ENCODE data around the gene MROH2B. TPM values are rescaled to one million over a fixed set of nuclear protein-coding genes. Genes with fewer than 3 reads are reported as not detected.
"Not testable (repeated sequence)": the region's sequence is repeated elsewhere in the genome, so short reads cannot be mapped to it uniquely, and the experiment has no call there.

Gene MROH2B
- total and polyA plus RNA-seq, 5 donors = not detected

- ATAC-seq = no peak
Measured at GRCh38 chr5:41087461-41087860, 16.3 kb upstream of the MROH2B start.

DNA sequence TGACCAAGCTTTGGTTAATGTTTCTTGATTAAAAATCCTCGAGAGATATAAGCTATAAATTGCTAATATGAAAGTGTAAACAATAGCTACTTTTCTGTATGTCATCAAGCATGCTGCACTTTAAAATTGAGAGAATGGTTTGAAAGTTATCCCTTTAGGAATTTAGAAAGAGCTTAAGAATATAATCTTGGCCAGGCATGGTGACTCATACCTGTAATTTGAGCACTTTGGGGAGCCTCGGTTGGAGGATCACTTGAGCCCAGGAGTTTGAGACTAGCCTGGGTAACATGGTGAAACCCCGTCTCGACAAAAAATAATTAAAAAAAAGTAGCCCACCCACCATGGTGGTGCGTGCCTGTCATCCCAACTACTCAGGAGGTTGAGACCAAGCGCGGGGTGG lies 12.2 kb upstream of the MROH2B start:
- intact Hi-C loops (cut with DNase I) = no loop called here

More at GRCh38 chr5:41087461-41087860, 16.3 kb upstream of the MROH2B start:
- intact Hi-C loops (cut with DNase I) = no loop called here
- Histone ChIP-seq H3K4me3 (ENCODE audit: low read length) (no peak overlapping the region), H3K27me3 (ENCODE audit: control insufficient read depth, insufficient read depth) (no peaks in the 10 kb centered on the region), H3K4me1 (ENCODE audit: control insufficient read depth, insufficient read depth, low read length) (no peaks in the 10 kb centered on the region), H3K27ac (ENCODE audit: low read length) (no peak overlapping the region), H3K9me3 (ENCODE audit: control insufficient read depth, low read length) (peaks cover 2% of the 10 kb centered on the region)
- 35% methylated on average over 2 of the region's 2 CpGs for WGBS
- DNase-seq = no peak

DNA sequence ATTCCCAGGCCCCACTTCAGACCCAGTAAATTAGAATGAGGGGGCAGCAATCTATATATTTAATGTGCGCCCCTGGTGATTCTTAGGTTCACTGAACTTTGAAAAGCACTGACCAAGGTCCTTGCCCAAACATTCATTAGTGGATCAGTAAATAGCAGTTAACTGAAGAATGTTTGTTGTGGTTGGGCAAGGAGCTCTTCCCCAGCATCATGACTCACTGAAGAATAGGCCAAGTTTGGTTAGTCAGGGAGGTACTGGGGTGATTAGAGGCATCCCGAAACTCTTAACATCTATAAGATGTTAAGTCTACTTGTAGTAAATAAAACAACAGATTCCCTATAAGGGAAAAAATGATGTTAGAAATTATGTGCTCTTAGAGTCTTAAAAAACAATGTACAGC lies 833 bp upstream of the MROH2B start:
- H3K4me3 ChIP-seq (ENCODE audit: low read length) = no peak overlapping the region
- 97% methylated on average over 2 of the region's 2 CpGs for WGBS

More for the DNA sequence above, 12.2 kb upstream of the MROH2B start:
- no peak for DNase-seq
- H3K27ac ChIP-seq (ENCODE audit: low read length) = no peak overlapping the region
- H3K4me3 ChIP-seq (ENCODE audit: low read length) = no peak overlapping the region
- H3K27me3 ChIP-seq (ENCODE audit: control insufficient read depth, insufficient read depth) = no peaks in the 10 kb centered on the region
- no peaks in the 10 kb centered on the region for H3K9me3 ChIP-seq (ENCODE audit: control insufficient read depth, low read length)
- 84% methylated on average over 7 of the region's 7 CpGs for WGBS
- no peaks in the 10 kb centered on the region for H3K4me1 ChIP-seq (ENCODE audit: control insufficient read depth, insufficient read depth, low read length)
- no peak for ATAC-seq

DNA sequence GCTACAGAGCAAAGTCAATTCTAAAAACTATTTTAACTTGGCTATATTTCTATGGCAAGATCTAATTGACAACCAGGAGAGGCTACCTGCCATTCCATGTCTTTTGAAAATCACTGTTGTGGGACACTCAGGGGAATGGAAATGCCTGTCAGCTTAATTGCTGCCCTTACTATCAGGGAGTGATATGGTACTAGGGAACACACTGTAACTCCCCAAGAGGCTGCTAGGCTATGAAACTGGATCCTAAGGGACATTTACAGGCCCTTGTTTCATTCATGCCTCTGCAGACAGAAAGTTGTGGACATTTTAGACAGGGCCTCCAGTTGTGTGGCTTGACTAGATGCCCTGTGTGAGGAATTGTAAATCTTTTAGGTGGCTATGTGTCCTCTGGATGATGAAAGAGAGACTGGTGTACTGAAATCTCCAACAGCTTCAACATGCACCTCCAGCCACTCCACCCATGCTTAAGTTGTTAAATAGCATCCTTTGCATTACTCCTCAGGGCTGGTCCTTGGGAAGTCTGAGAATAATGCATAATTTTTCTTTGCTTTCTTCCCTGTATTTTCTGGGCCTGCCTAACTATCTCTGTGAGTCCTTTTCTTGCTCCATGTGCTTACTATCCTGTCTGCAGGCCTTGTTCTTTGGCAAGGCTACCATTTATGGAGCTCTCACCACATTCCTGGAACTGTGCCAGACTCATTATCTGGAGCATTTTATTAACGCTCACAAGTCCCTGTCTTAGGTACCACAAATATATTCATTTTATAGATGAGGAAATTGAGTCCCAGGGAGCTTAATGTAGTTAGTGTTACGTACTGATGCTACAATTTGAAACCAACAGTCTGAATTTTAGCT lies 3.2 kb downstream of the MROH2B start:
- no peaks in the 10 kb centered on the region for H3K9me3 ChIP-seq (ENCODE audit: control insufficient read depth, low read length)
- peak overlapping the region; percentile 45 for H3K27ac ChIP-seq (ENCODE audit: low read length)
- H3K4me3 ChIP-seq (ENCODE audit: low read length) = no peak overlapping the region
- intact Hi-C loops (cut with DNase I) = no loop called here
- H3K27me3 ChIP-seq (ENCODE audit: control insufficient read depth, insufficient read depth) = no peaks in the 10 kb centered on the region
- DNase-seq (no peak), ATAC-seq (peak in 1 of 2 donors; percentile 68)
- H3K4me1 ChIP-seq (ENCODE audit: control insufficient read depth, insufficient read depth, low read length) = peaks cover 2% of the 10 kb centered on the region
- WGBS = 63% methylated on average over 2 of the region's 2 CpGs

More for the DNA sequence above, 833 bp upstream of the MROH2B start:
- no peak for DNase-seq
- no peak for ATAC-seq
- Histone ChIP-seq H3K27me3 (ENCODE audit: control insufficient read depth, insufficient read depth) (no peaks in the 10 kb centered on the region), H3K9me3 (ENCODE audit: control insufficient read depth, low read length) (no peaks in the 10 kb centered on the region), H3K27ac (ENCODE audit: low read length) (no peak overlapping the region), H3K4me1 (ENCODE audit: control insufficient read depth, insufficient read depth, low read length) (peaks cover 2% of the 10 kb centered on the region)
- intact Hi-C loops (cut with DNase I) = no loop called here

DNA sequence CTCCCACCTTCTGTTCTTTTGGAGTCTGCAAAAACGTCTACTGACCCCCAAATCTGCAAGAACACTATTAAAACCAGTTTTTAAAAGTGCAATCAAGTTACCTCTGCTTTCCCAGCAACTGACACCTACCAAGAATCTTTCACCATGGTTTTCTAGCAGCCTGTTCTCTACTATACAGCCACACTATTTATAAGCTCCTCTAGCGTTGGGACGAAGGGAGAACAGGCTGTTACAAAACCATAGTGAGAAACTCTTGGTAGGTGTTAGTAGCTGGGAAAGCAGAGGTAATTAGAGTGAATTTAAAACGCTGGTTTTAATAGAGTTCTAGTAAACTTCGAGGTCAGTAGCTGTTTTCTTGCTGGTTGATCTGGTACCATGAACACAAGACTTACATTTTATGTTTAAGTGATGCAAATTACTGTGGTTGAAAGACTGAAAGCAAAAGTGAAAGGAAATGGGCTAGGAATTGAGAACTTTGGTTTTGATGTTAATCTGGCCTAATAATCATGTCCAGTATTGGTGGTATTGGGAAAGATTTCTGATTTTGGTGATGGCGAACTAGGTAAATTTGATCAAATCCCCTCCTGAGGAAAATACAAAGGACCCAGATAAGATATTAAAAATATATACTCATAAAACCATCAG lies 5.3 kb downstream of the MROH2B start:
- H3K4me3 ChIP-seq (ENCODE audit: low read length) = no peak overlapping the region
- no peaks in the 10 kb centered on the region for H3K9me3 ChIP-seq (ENCODE audit: control insufficient read depth, low read length)
- peaks cover 2% of the 10 kb centered on the region for H3K4me1 ChIP-seq (ENCODE audit: control insufficient read depth, insufficient read depth, low read length)
- H3K27me3 ChIP-seq (ENCODE audit: control insufficient read depth, insufficient read depth) = no peaks in the 10 kb centered on the region
- DNase-seq (no peak), ATAC-seq (no peak)
- WGBS = 63% methylated on average over 6 of the region's 6 CpGs
- intact Hi-C loops (cut with DNase I) = no loop called here
- H3K27ac ChIP-seq (ENCODE audit: low read length) = no peak overlapping the region

DNA sequence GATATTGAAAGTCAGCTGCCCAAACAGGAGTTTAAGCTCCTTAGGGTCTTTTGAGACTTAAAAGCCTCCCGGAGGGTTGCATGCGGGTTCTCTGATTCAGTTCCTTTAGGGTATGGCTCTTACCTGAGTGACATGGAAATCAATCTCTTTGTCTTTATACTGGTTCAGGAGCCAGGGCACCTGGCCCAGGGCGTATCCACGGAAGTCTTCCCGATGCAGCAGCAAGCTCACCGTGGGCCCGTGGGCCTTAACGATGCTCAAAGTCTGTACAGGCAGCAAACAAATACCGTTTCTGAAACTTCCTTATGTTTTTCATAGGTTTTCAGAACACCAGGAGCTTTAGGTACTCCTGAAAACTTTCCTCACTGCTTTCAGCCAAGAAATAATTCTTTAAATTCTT lies 13.2 kb downstream of the MROH2B start:
- Histone ChIP-seq H3K27me3 (ENCODE audit: control insufficient read depth, insufficient read depth) (no peaks in the 10 kb centered on the region), H3K27ac (ENCODE audit: low read length) (no peak overlapping the region), H3K4me1 (ENCODE audit: control insufficient read depth, insufficient read depth, low read length) (no peaks in the 10 kb centered on the region), H3K9me3 (ENCODE audit: control insufficient read depth, low read length) (peaks cover 2% of the 10 kb centered on the region), H3K4me3 (ENCODE audit: low read length) (no peak overlapping the region)
- ATAC-seq = no peak
- 97% methylated on average over 9 of the region's 9 CpGs for WGBS
- peak in 1 of 3 donors; percentile 46 for DNase-seq
- intact Hi-C loops (cut with DNase I) = no loop called here

- H3K9me3 ChIP-seq (ENCODE audit: control insufficient read depth, low read length) = peaks cover 2% of the 10 kb centered on the region
- no peak overlapping the region for H3K4me3 ChIP-seq (ENCODE audit: low read length)
- DNase-seq = no peak
- H3K4me1 ChIP-seq (ENCODE audit: control insufficient read depth, insufficient read depth, low read length) = no peaks in the 10 kb centered on the region
- 88% methylated on average over 4 of the region's 5 CpGs for WGBS
- ATAC-seq = no peak
- intact Hi-C loops (cut with DNase I) = no loop called here
- no peak overlapping the region for H3K27ac ChIP-seq (ENCODE audit: low read length)
- no peaks in the 10 kb centered on the region for H3K27me3 ChIP-seq (ENCODE audit: control insufficient read depth, insufficient read depth)
Measured at GRCh38 chr5:41057231-41057630, 13.9 kb downstream of the MROH2B start.

DNA sequence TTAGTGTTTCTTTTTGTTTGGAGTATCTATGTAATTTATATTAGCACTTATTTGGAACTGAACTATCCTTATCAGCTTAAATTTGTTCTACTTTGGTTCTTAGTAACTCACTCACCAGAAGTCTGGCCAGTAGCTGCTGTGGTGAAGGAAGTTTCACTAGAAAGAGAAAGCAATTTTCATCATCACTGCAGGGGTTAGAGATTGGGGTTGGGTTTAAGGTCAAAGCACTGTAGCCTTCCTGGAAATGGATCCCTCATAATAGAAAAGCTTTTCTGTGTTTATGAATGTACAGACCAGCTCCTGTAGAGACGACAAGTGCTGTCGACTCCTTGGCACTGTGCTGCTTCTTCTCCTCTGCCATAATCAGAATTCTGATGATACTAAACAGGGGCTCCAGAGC lies 22.2 kb downstream of the MROH2B start:
- Histone ChIP-seq H3K4me1 (ENCODE audit: control insufficient read depth, insufficient read depth, low read length) (no peaks in the 10 kb centered on the region), H3K4me3 (ENCODE audit: low read length) (no peak overlapping the region), H3K27me3 (ENCODE audit: control insufficient read depth, insufficient read depth) (no peaks in the 10 kb centered on the region), H3K9me3 (ENCODE audit: control insufficient read depth, low read length) (no peaks in the 10 kb centered on the region), H3K27ac (ENCODE audit: low read length) (no peak overlapping the region)
- intact Hi-C loops (cut with DNase I) = no loop called here
- ATAC-seq (peak; percentile 58 to 72), DNase-seq (peak in 1 of 3 donors; percentile 11)
- 17% methylated on average over 2 of the region's 2 CpGs for WGBS

- intact Hi-C loops (cut with DNase I) = no loop called here
- no peak for DNase-seq
- WGBS = 73% methylated on average over 1 of the region's 1 CpG
- no peaks in the 10 kb centered on the region for H3K27me3 ChIP-seq (ENCODE audit: control insufficient read depth, insufficient read depth)
- no peak overlapping the region for H3K27ac ChIP-seq (ENCODE audit: low read length)
- ATAC-seq = no peak
- H3K4me3 ChIP-seq (ENCODE audit: low read length) = no peak overlapping the region
- H3K4me1 ChIP-seq (ENCODE audit: control insufficient read depth, insufficient read depth, low read length) = no peaks in the 10 kb centered on the region
- no peaks in the 10 kb centered on the region for H3K9me3 ChIP-seq (ENCODE audit: control insufficient read depth, low read length)
Measured at GRCh38 chr5:41043109-41043747, 27.9 kb downstream of the MROH2B start.

DNA sequence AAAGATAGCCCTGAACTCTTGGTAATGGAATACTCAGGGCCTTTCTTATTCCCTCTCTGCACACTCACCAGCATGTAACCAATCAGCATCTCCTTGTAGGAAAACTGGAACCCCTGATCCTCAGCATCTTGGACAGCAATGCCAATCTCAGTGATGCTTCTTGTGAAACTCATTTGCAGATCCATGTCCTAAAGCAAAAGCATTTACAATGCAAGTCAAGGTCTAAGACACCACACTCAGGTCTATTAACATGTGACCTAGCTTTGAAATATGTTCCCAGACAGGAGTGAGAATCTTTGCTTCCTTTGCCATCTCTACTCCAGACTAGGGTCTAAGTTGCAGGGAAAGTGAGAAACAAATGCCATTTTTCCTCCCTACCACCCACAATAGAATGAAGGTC lies 38.2 kb downstream of the MROH2B start:
- H3K27ac ChIP-seq (ENCODE audit: low read length) = no peak overlapping the region
- DNase-seq = no peak
- no peak for ATAC-seq
- H3K4me1 ChIP-seq (ENCODE audit: control insufficient read depth, insufficient read depth, low read length) = no peaks in the 10 kb centered on the region
- intact Hi-C loops (cut with DNase I) = no loop called here
- H3K9me3 ChIP-seq (ENCODE audit: control insufficient read depth, low read length) = no peaks in the 10 kb centered on the region
- no peaks in the 10 kb centered on the region for H3K27me3 ChIP-seq (ENCODE audit: control insufficient read depth, insufficient read depth)
- H3K4me3 ChIP-seq (ENCODE audit: low read length) = no peak overlapping the region

DNA sequence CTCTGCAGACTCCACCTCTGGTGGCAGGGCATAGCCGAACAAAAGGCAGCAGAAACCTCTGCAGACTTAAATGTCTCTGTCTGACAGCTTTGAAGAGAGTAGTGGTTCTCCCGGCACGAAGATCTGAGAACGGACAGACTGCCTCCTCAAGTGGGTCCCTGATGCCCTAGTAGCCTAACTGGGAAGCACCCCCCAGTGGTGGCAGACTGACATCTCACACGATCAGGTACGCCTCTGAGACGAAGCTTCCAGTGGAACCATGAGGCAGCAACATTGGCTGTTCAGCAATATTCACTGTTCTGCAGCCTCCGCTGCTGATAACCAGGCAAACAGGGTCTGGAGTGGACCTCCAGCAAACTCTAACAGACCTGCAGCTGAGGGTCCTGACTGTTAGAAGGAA lies 48.5 kb downstream of the MROH2B start:
- WGBS = 97% methylated on average over 8 of the region's 8 CpGs
- H3K27me3 ChIP-seq (ENCODE audit: control insufficient read depth, insufficient read depth); H3K4me3 ChIP-seq (ENCODE audit: low read length); H3K9me3 ChIP-seq (ENCODE audit: control insufficient read depth, low read length); H3K4me1 ChIP-seq (ENCODE audit: control insufficient read depth, insufficient read depth, low read length); H3K27ac ChIP-seq (ENCODE audit: low read length); intact Hi-C loops (cut with DNase I); DNase-seq; ATAC-seq: not testable (repeated sequence)
